Fibroblast of skin of abdomen (primary cell): Measurements from ENCODE around the gene ANAPC16.
"Not testable (repeated sequence)": the region's sequence is repeated elsewhere in the genome, so short reads cannot be mapped to it uniquely, and the experiment has no call there.

ENCODE experiments used
- DNase-seq: peaks from one replicate; pipeline ENCODE4 v3.0.0-alpha.2; 2013

ANAPC16 gene

GRCh38 chr10:72265508-72265907, 49.7 kb downstream of the ANAPC16 start:
- DNase-seq, result no peak

DNA sequence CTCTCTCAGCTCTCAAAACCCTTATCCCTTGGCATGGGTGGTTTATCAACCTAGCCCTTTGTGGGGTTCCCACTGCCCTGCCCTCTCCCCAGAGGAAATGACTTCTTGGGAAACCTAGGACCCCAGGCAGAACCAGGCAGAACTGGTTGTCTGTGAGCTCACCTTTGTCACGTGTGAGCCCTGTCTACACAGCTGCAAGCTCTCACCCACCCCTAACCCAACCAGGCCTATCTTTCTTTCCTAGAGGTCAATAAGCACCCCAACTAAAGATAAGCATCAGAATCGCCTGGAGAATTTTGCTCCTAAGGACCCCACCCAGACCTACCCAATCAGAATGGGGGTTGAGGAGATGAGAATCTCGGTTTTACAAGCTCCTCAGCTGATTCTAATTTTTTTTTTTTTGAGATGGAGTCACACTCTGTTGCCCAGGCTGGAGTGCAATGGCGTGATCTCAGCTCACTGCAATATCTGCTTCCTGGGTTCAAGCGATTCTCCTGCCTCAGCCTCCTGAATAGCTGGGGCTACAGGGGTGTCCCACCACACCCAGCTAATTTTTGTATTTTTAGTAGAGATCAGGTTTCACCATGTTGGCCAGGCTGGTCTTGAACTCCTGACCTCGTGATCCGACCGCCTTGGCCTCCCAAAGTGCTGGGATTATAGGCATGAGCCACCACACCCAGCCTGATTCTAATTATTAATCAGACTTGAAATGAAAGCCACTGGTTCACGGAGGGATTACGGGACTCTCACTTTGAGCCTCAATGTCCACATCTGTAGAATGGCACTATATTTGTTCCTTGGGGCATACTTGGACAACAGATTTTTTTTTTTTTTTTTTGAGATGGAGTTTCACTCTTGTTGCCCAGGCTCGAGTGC, 50.4 kb downstream of the ANAPC16 start:
- DNase-seq, result no peak

GRCh38 chr10:72267381-72267780, 51.6 kb downstream of the ANAPC16 start:
- no peak for DNase-seq

- DNase-seq, result no peak
These were observed 52.1 kb downstream of the ANAPC16 start for GRCh38 chr10:72267819-72268399.

GRCh38 chr10:72268475-72269200, 52.8 kb downstream of the ANAPC16 start:
- not testable (repeated sequence) for DNase-seq

- DNase-seq, result no peak
These were observed 54.9 kb downstream of the ANAPC16 start for GRCh38 chr10:72270607-72271281.

DNA sequence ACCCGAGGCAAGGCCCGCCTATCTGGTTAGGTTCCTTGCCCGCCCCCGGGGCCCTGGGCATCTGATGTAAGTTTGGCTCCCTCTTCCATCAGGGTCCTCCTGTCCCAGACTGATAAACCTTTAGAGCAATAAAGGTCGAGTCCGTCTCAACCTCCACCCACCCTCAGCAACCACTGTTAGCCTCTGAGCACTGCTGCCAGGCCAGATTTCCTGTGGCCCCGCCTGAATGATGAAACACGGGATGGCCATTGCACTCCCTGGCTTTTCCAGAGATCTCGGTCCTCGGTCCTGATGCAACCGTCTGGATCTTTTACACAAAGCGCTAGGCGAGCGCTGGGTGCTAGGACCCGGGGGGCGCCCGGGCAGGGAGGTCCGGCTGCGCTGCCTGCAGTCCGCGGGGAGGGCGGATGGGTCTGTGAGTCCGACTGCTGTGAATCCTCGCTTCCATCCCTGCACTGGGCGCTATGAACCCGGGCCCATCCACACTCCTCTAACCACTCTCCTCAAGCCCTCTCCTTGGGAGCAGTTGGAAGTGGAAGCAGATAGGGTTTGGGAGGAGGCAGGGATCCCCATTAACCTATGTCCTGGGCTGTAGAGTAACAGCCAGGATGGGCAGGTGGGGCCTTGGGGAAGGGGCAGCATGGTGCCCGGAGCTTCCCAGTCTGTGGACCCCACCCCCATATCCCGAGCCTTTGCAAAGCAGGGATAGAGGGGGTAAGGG, 57.0 kb downstream of the ANAPC16 start:
- DNase-seq, result peak; percentile 99

DNA sequence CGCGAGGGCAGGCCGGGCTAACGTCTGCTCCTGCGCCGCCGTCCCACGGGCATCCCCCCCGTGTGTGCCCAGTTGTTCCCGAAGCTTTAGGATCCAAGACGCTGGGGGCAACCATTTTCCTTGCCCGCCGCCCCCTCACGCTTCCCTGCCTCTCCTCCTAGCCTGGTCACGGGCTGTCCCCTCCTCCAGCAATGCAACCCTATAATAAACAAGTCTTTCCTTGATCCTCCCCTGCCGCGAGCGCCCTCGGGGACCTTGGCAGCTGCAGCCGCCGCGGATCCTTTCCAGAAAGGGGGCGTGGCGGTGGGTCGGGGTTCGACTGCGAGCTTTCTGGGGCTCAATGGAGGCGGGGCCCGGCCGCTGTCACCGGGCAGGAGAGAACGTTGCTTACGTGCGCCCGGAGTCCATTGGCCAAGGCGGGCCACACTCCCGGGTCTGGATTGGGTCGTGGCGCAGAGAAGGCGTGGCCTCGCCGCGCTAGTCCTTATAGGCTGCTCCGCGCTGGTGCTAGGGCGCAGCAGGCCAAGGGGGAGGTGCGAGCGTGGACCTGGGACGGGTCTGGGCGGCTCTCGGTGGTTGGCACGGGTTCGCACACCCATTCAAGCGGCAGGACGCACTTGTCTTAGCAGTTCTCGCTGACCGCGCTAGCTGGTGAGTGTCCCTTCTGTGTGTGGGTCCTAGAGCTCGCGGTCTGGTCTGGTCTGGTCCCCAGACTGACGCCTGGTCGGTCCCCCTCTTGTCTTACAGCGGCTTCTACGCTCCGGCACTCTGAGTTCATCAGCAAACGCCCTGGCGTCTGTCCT, 57.8 kb downstream of the ANAPC16 start, which contains the start of gene DDIT4:
Gene DDIT4 (plus strand): TSS at position 515 of the 803 bp plus-strand sequence. CDS start 293 bp downstream, outside the sequence.
- DNase-seq, result peak; percentile 100

GRCh38 chr10:72274213-72274729, 58.5 kb downstream of the ANAPC16 start:
- DNase-seq, result no peak

GRCh38 chr10:72274730-72275350, 59.0 kb downstream of the ANAPC16 start:
- DNase-seq, result peak; percentile 60

GRCh38 chr10:72275351-72276012, 59.7 kb downstream of the ANAPC16 start:
- DNase-seq, result no peak

DNA sequence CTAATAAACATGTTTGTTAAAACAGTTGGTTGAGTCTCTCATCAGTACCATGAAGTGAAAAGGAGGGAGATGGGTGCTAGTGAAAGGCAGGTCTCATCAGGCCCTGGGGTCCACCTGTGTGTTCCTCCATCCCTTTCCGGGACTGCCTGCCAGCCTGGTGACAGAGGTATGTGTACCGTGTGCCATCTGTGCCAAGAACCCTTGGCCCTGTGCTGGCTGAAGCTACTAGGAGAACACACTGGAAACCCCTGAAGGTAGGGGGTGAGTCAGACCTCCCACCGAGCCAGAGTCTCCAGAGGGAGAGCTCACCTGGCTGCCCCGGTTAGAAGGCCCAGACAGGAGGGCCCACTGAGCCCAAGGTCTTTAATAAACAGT, 60.2 kb downstream of the ANAPC16 start:
- no peak for DNase-seq

- peak; percentile 84 for DNase-seq
These were observed 60.9 kb downstream of the ANAPC16 start for GRCh38 chr10:72276421-72277339.

DNA sequence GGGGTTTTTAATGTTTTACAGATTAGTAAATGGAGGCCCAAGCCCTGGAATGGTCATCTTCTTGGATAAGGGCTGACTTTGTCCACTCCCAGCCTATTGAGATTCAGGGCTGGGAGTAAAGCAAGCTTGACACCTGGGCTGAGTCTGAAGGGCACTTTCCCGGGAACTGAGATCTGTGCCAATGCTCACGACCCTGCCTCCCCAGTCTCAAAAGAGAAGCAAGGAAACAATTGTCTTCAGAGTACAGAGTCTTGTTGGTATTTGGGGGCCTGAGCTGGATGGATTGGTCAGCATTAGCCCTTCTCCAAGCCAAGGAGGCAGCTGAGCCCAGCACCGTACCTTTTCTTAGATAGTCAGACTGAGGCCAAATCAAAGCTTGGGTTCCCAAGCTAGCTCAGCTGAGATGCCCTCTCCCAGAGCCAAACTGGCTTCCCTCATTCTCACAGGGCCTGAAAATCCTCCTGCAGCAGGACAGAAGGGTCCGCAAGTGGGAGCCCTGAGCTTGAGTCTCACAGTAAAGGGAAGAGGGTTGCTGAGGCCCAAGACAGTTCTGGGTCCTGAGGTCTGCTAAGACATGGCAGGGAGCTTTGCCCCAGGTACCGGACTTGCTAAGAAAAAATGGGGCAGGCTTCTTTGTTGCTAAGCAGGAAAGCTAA, 61.7 kb downstream of the ANAPC16 start:
- DNase-seq, result peak; percentile 58

DNA sequence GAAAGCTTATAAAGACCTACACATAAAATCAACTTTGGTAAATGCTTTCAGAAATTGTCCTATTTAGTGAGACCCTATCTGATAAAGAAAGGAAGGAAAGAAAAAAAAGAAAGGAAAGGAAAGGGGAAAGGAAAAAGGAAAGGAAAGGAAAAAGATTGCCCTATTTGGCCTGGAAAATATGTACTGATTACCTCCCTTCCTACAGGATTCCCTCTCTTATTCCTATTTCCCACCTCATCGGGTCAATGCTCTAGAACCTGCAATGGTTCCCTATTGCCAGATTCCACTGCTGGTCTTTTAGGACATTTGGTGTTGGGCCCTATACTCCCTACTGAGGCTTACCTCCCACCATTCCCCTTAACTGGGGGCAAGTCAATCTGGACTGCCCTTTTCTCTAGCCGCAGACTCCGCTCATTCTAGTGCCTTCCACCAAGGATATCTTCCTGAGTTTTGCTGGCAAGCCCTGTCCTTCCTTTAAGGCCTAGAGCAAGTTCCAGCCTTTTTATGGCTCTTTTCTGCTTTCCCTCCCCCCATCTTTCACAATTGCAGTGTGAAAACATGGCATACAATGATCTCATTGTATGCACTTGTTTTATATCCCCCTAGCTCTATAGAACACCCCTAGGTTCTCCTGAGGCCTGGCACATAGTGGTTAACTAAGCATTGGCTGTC, 62.3 kb downstream of the ANAPC16 start:
- DNase-seq, result no peak

- DNase-seq, result no peak
These were observed 63.0 kb downstream of the ANAPC16 start for GRCh38 chr10:72278668-72279393.

GRCh38 chr10:72279587-72279986, 63.8 kb downstream of the ANAPC16 start:
- DNase-seq, result not testable (repeated sequence)
